ENCODE results near the gene E2F1.

DNA sequence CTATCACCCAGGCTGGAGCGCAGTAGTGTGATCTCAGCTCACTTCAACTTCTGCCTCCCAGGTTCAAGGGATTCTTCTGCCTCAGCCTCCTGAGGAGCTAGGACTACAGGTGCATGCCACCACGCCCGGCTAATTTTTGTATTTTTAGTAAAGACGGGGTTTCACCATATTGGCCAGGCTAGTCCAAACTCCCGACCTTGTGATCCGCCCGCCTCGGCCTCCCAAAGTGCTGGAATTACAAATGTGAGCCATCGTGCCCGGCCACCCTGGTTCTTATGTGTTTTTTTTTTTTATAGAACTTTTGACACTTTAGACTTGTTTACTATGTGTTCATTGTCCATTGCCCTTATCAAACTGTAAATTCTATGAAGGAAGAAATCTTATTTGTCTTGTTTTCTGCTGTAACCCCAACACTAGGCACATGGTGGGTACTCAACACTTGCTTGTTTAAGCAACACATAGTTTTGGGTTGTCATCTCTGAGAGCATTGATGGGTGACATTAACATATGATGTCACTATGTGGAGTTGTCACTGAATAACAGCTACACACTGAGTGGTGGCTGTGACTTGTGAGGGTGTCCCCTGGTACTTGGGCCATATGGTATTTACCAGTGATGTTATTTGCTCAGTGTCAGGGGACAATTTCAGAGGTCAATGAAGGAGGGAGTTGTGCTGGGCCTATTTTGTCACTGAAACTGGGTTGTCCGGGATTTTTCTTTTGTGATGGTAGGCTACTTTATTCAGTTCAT lies 35.4 kb upstream of the E2F1 start:
- TF ChIP-seq POLR2A (IDR thresholded peaks at IDR 0.05): no peak
- TF ChIP-seq, protein P1, sequence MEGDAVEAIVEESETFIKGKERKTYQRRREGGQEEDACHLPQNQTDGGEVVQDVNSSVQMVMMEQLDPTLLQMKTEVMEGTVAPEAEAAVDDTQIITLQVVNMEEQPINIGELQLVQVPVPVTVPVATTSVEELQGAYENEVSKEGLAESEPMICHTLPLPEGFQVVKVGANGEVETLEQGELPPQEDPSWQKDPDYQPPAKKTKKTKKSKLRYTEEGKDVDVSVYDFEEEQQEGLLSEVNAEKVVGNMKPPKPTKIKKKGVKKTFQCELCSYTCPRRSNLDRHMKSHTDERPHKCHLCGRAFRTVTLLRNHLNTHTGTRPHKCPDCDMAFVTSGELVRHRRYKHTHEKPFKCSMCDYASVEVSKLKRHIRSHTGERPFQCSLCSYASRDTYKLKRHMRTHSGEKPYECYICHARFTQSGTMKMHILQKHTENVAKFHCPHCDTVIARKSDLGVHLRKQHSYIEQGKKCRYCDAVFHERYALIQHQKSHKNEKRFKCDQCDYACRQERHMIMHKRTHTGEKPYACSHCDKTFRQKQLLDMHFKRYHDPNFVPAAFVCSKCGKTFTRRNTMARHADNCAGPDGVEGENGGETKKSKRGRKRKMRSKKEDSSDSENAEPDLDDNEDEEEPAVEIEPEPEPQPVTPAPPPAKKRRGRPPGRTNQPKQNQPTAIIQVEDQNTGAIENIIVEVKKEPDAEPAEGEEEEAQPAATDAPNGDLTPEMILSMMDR (IDR thresholded peaks at IDR 0.05): no peak

All from tibial nerve (tissue), 3 donors.